RWPE1 (cell line): Measurements from ENCODE around the gene HBG2.

Source experiments
- CTCF ChIA-PET: fragments of 350-600 bp; sonication (Branson Sonifier 250); formaldehyde crosslinking; extraction: SDS; loops from one replicate; lab custom pipeline; 2021; lab: Yijun Ruan, JAX
- POLR2A ChIA-PET: fragments of 400-600 bp; formaldehyde crosslinking; extraction: SDS; loops from one replicate; lab custom pipeline; 2020; ENCODE audit warnings: antibody characterized with exemption; ENCODE audit not compliant: low non-redundant PET; lab: Yijun Ruan, JAX
- DNase-seq: peaks from one replicate; pipeline ENCODE4 v3.0.0; 2012; ENCODE audit warnings: low spot score
- H3K27ac ChIP-seq: fragments of 450-650 bp; 2 replicates; pipeline ENCODE4 v1.5.1; 2017
- TF ChIP-seq, protein P1 (sequence below): fragments of 450-650 bp; conservative IDR thresholded peaks from 2 replicates; pipeline ENCODE4 v1.5.1; 2017; ENCODE audit warnings: low read depth, mild to moderate bottlenecking

HBG2 gene

GRCh38 chr11:5275369-5276110 is 21.0 kb upstream of the HBG2 start:
- DNase-seq: no peak
- no peak overlapping the region for H3K27ac ChIP-seq
- TF ChIP-seq, protein P1, sequence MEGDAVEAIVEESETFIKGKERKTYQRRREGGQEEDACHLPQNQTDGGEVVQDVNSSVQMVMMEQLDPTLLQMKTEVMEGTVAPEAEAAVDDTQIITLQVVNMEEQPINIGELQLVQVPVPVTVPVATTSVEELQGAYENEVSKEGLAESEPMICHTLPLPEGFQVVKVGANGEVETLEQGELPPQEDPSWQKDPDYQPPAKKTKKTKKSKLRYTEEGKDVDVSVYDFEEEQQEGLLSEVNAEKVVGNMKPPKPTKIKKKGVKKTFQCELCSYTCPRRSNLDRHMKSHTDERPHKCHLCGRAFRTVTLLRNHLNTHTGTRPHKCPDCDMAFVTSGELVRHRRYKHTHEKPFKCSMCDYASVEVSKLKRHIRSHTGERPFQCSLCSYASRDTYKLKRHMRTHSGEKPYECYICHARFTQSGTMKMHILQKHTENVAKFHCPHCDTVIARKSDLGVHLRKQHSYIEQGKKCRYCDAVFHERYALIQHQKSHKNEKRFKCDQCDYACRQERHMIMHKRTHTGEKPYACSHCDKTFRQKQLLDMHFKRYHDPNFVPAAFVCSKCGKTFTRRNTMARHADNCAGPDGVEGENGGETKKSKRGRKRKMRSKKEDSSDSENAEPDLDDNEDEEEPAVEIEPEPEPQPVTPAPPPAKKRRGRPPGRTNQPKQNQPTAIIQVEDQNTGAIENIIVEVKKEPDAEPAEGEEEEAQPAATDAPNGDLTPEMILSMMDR: no peak
- POLR2A ChIA-PET: no interaction called here
- CTCF ChIA-PET: interaction anchor here (0.5 kb wide), 1 partner anchor 68 kb away, joined by 4 read pairs; no protein-coding TSS in a partner anchor

DNA sequence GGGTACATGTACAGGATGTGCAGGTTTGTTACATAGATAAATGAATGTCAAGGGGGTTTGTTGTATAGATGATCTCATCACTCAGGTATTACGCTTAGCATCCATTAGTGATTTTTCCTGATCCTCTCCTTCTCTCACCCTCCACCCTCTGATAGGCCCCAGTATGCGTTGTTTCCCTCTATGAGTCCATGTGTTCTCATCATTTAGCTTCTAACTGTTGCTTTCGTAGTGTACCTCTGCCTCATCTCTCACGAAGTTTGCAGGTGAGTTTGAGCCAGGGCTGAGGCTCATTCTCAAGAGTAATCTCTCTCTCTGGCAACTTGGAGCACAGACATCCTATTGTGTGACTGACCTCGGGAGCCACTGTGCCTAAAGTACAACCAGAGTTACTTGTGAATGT is 19.8 kb upstream of the HBG2 start:
- H3K27ac ChIP-seq: no peak overlapping the region
- CTCF ChIA-PET: no interaction called here

DNA sequence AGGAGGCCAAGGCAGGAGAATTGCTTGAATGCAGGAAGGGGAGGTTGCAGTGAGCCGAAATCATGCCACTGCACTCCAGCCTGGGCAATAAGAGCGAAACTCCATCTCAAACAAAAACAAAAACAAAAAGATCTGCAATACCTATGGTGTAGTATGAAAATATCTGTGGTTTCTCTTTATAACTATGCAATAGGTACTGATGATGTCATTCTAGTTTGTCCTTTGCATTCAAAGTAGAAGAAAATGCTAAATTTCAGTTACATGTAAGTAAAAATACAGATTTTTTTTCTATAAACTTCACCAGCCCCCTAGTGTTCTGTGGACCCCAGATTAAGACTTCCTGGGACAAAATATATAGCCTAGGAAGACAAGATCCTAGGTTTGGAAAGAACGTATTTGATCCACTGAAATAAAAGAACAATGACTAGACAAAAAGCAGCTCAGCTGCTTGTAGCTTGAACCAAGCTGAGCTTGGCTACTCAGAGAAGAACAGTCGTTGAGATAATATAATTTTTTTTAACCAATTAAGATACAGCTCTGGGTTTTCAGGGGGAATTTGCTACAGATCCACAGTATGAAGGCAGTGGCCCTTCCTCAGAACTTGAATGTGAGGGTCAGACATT is 17.9 kb upstream of the HBG2 start:
- CTCF ChIA-PET: no interaction called here
- POLR2A ChIA-PET: no interaction called here

More for the DNA sequence above, 19.8 kb upstream of the HBG2 start:
- TF ChIP-seq, protein P1: no peak
- DNase-seq: no peak
- POLR2A ChIA-PET: no interaction called here

DNA sequence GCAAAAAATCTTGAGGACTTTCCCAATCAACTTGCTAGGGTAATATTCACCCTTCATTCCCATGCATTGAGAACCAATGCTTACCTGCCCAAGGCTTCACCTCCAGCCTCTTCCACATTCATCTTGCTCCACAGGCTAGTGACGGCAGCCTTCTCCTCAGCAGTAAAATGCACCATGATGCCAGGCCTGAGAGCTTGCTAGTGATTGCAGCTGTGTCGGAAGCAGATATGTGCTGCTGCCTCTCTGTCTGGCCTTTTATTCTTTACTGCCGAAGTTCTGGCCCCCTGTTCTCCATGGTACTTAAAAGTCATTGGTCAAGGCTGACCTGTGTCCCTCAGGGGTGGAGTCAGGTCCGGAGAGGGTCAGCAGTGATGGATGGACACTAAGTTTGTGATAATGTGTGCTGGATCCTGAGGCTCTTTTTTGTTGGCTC is 15.2 kb upstream of the HBG2 start, which contains the start of gene HBE1:
Gene HBE1, minus strand, starts transcription at position 231 of the 433 bp plus-strand sequence. Its CDS starts 55 bp downstream, at position 176.
- POLR2A ChIA-PET: no interaction called here
- CTCF ChIA-PET: no interaction called here

More for the DNA sequence above, 17.9 kb upstream of the HBG2 start:
- no peak overlapping the region for H3K27ac ChIP-seq
- TF ChIP-seq, protein P1: no peak
- no peak for DNase-seq

DNA sequence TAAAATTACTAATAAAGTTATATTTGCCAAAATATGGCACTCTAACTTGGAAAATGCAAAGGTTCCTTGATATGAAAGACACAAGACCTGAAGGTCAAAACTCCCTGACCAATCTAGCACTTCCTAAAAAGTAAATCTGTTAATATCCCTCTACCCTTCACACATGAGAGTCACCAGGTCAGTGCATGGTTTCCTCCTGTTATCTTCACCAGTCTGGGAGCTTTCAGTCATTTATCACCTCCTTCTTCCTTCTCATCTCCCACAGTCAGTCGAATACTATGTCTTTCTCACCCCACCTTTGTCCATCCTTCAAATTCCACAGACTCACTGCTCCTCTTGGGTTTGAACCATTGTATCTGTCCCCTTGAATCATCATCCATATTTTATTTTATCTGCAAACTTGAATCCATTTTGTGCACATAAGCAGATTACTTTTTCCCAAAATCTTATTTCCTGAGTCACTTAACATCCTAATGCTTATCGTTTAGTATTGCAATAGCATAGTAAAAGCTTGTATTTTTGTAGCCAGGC is 12.5 kb upstream of the HBG2 start:
- ChIA-PET CTCF (no interaction called here), POLR2A (no interaction called here)
- no peak for DNase-seq
- H3K27ac ChIP-seq: no peak overlapping the region
- TF ChIP-seq, protein P1: no peak

More for the DNA sequence above, 15.2 kb upstream of the HBG2 start, which contains the start of gene HBE1:
- no peak for DNase-seq
- H3K27ac ChIP-seq: no peak within 1 kb of the TSS
- TF ChIP-seq, protein P1: no peak

- no peak for DNase-seq
- POLR2A ChIA-PET: no interaction called here
- H3K27ac ChIP-seq: no peak overlapping the region
- CTCF ChIA-PET: no interaction called here
- TF ChIP-seq, protein P1: no peak
These were observed 12.0 kb upstream of the HBG2 start for GRCh38 chr11:5266609-5267008.
